Endothelial cell of hepatic sinusoid (primary cell): Measurements from ENCODE around the gene PBX3.
"Not testable (repeated sequence)": the region's sequence is repeated elsewhere in the genome, so short reads cannot be mapped to it uniquely, and the experiment has no call there.

ENCODE experiments used
- in situ Hi-C: cut with HindIII; loops from 2 replicates; pipeline ENCODE4 v1.10.0; 2017; ENCODE audit warnings: low sequenced_read_pairs

Gene PBX3

GRCh38 chr9:125820100-125820804, 73.1 kb downstream of the PBX3 start:
- in situ Hi-C loops = no loop called here

GRCh38 chr9:125821078-125821477, 73.9 kb downstream of the PBX3 start:
- in situ Hi-C loops = no loop called here

GRCh38 chr9:125822160-125822559, 75.0 kb downstream of the PBX3 start:
- in situ Hi-C loops = no loop called here

GRCh38 chr9:125822902-125823301, 75.7 kb downstream of the PBX3 start:
- in situ Hi-C loops = no loop called here

- in situ Hi-C loops = not testable (repeated sequence)
These were observed 76.8 kb downstream of the PBX3 start for GRCh38 chr9:125823874-125824406.

- in situ Hi-C loops = no loop called here
These were observed 78.6 kb downstream of the PBX3 start for GRCh38 chr9:125825762-125826161.

GRCh38 chr9:125826850-125827249, 79.7 kb downstream of the PBX3 start:
- in situ Hi-C loops = no loop called here

- in situ Hi-C loops = no loop called here
These were observed 82.6 kb downstream of the PBX3 start for GRCh38 chr9:125829743-125830142.

GRCh38 chr9:125831054-125831453, 83.9 kb downstream of the PBX3 start:
- in situ Hi-C loops = no loop called here

GRCh38 chr9:125831616-125832015, 84.4 kb downstream of the PBX3 start:
- in situ Hi-C loops = no loop called here

- in situ Hi-C loops = no loop called here
These were observed 88.5 kb downstream of the PBX3 start for GRCh38 chr9:125835655-125836054.

- in situ Hi-C loops = no loop called here
These were observed 92.1 kb downstream of the PBX3 start for GRCh38 chr9:125839317-125839716.

- in situ Hi-C loops = no loop called here
These were observed 94.3 kb downstream of the PBX3 start for GRCh38 chr9:125841444-125841843.

- in situ Hi-C loops = no loop called here
These were observed 95.1 kb downstream of the PBX3 start for GRCh38 chr9:125842242-125842641.

- in situ Hi-C loops = no loop called here
These were observed 96.5 kb downstream of the PBX3 start for GRCh38 chr9:125843646-125844045.

GRCh38 chr9:125844611-125845010, 97.4 kb downstream of the PBX3 start:
- in situ Hi-C loops = no loop called here

- in situ Hi-C loops = no loop called here
These were observed 98.2 kb downstream of the PBX3 start for GRCh38 chr9:125845271-125845808.

GRCh38 chr9:125847735-125848134, 100.6 kb downstream of the PBX3 start:
- in situ Hi-C loops = no loop called here

GRCh38 chr9:125850106-125850632, 103.0 kb downstream of the PBX3 start:
- in situ Hi-C loops = no loop called here

- in situ Hi-C loops = no loop called here
These were observed 103.6 kb downstream of the PBX3 start for GRCh38 chr9:125850763-125851162.

- in situ Hi-C loops = no loop called here
These were observed 104.8 kb downstream of the PBX3 start for GRCh38 chr9:125851979-125852378.

- in situ Hi-C loops = no loop called here
These were observed 105.2 kb downstream of the PBX3 start for GRCh38 chr9:125852386-125852785.
